ENCODE data around the gene SHKBP1.

Gene SHKBP1

GRCh38 chr19:40603389-40604170 lies 26.9 kb downstream of the SHKBP1 start (continued):
- peak; percentile 91 for TF ChIP-seq WT1 (tag by site-specific recombination; IDR thresholded peaks at IDR 0.05)
- TF ChIP-seq PRDM1 (tag by site-specific recombination; IDR thresholded peaks at IDR 0.05), result 0 out of 2 replicates have a peak, but pooled peaks have one; percentile 24
- 0 out of 2 replicates have a peak, but pooled peaks have one; percentile 34 for TF ChIP-seq ZNF239 (tag by site-specific recombination; IDR thresholded peaks at IDR 0.05)
- TF ChIP-seq ZNF366 (tag by site-specific recombination; conservative IDR thresholded peaks at IDR 0.05), result peak; percentile 93
- TF ChIP-seq ZNF747 (tag by site-specific recombination; IDR thresholded peaks at IDR 0.05), result no peak
- peak; percentile 57; the same call in 1 of the 2 replicates for TF ChIP-seq REPIN1 (tag by site-specific recombination; IDR thresholded peaks at IDR 0.05; ENCODE audit: low read depth)
- peak; percentile 77 for TF ChIP-seq OSR2 (tag by site-specific recombination; IDR thresholded peaks at IDR 0.05)
- TF ChIP-seq ZNF335 (tag by site-specific recombination; conservative IDR thresholded peaks at IDR 0.05), result peak; percentile 86
- TF ChIP-seq MEIS1 (CRISPR knock-in tag; IDR thresholded peaks at IDR 0.05; ENCODE audit: borderline replicate concordance), result no peak
- peak; percentile 44; the same call in 1 of the 2 replicates for TF ChIP-seq ZNF623 (tag by site-specific recombination; IDR thresholded peaks at IDR 0.05)
- no peak for TF ChIP-seq ZNF48 (tag by site-specific recombination; IDR thresholded peaks at IDR 0.05)
- TF ChIP-seq ZNF148 (tag by site-specific recombination; IDR thresholded peaks at IDR 0.05; ENCODE audit: borderline replicate concordance), result no peak
- TF ChIP-seq ZNF530 (tag by site-specific recombination; IDR thresholded peaks at IDR 0.05; ENCODE audit: low read depth), result no peak
- TF ChIP-seq GLIS1 (tag by site-specific recombination; IDR thresholded peaks at IDR 0.05), result peak; percentile 98
- peak; percentile 100 for TF ChIP-seq ZIC2 (tag by site-specific recombination; IDR thresholded peaks at IDR 0.05)
- no peak for TF ChIP-seq RBAK (tag by site-specific recombination; IDR thresholded peaks at IDR 0.05)
- TF ChIP-seq ZNF624 (tag by site-specific recombination; IDR thresholded peaks at IDR 0.05), result no peak
- peak; percentile 36; the same call in 1 of the 2 replicates for TF ChIP-seq ZSCAN4 (tag by site-specific recombination; IDR thresholded peaks at IDR 0.05)
- peak; percentile 97 for TF ChIP-seq KLF17 (tag by site-specific recombination; IDR thresholded peaks at IDR 0.05)
- peak; percentile 100 for TF ChIP-seq ZBTB26 (tag by site-specific recombination; optimal IDR thresholded peaks at IDR 0.05)
- TF ChIP-seq OVOL3 (tag by site-specific recombination; IDR thresholded peaks at IDR 0.05), result no peak
- peak; percentile 78; the same call in 1 of the 2 replicates for TF ChIP-seq ZNF639 (tag by site-specific recombination; IDR thresholded peaks at IDR 0.05)
- no peak for TF ChIP-seq ZNF555 (tag by site-specific recombination; conservative IDR thresholded peaks at IDR 0.05)
- TF ChIP-seq ZNF660 (tag by site-specific recombination; IDR thresholded peaks at IDR 0.05), result peak; percentile 92
- TF ChIP-seq ZNF266 (tag by site-specific recombination; IDR thresholded peaks at IDR 0.05; ENCODE audit: low read depth), result no peak
- peak; percentile 95 for TF ChIP-seq BCL11B (tag by site-specific recombination; IDR thresholded peaks at IDR 0.05; ENCODE audit: low read depth)
- TF ChIP-seq ZNF629 (tag by site-specific recombination; IDR thresholded peaks at IDR 0.05), result peak; percentile 70
- TF ChIP-seq ZBTB21 (tag by site-specific recombination; IDR thresholded peaks at IDR 0.05), result peak; percentile 46; the same call in 1 of the 2 replicates
- TF ChIP-seq KLF8 (tag by site-specific recombination; IDR thresholded peaks at IDR 0.05), result peak; percentile 98
- TF ChIP-seq ZBTB1 (tag by site-specific recombination; IDR thresholded peaks at IDR 0.05), result no peak
- TF ChIP-seq PBX3 (CRISPR knock-in tag; IDR thresholded peaks at IDR 0.05), result no peak
